ENCODE results near the gene LPCAT1. TPM values are rescaled to one million over a fixed set of nuclear protein-coding genes. Genes with fewer than 3 reads are reported as not detected.

Gene LPCAT1
- total RNA-seq, 2 donors from 2014 or later, result 78.5 to 124 TPM

DNA sequence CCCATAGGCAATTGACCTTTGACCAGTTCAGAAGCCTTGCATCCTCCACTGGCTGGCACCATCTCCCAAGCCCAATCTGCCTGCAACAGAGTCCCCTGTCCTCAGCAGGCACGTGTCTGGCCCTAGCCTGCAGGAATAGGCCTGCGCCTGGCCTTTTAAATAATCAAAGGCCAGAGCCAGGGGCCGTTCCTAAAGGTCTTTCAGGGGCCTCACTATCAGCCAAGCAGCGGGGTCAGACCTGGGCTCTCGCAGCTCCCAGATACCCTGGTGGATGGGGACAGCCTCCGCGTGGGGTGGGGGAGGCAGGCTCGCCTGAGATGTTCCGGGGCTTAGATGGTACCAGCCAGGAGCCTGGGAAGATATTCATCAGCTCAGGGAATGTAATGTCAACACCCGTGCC is 111.1 kb downstream of the LPCAT1 start:
- Mint-ChIP-seq H3K36me3 (ENCODE audit: low read depth) (no peaks in the 10 kb centered on the region), H3K4me1 (no peaks in the 10 kb centered on the region), H3K27ac (no peak overlapping the region), H3K27me3 (ENCODE audit: insufficient read depth) (no peaks in the 10 kb centered on the region), H3K4me3 (no peak overlapping the region), H3K9me3 (no peaks in the 10 kb centered on the region)
- Histone ChIP-seq H3K36me3 (ENCODE audit: control insufficient read depth, insufficient read depth, low read length) (no peaks in the 10 kb centered on the region), H3K4me3 (ENCODE audit: low read length) (no peak overlapping the region), H3K27ac (ENCODE audit: low read depth, low read length) (no peak overlapping the region), H3K4me1 (ENCODE audit: control insufficient read depth, insufficient read depth, low read length) (no peaks in the 10 kb centered on the region), H3K27me3 (ENCODE audit: control insufficient read depth, insufficient read depth, low read length, poor library complexity, severe bottlenecking) (no peaks in the 10 kb centered on the region), H3K9me3 (ENCODE audit: control insufficient read depth, low read length) (no peaks in the 10 kb centered on the region), H3K9ac (ENCODE audit: extremely low read depth, low read length, poor library complexity, severe bottlenecking) (no peak overlapping the region)
- TF ChIP-seq, protein P1, sequence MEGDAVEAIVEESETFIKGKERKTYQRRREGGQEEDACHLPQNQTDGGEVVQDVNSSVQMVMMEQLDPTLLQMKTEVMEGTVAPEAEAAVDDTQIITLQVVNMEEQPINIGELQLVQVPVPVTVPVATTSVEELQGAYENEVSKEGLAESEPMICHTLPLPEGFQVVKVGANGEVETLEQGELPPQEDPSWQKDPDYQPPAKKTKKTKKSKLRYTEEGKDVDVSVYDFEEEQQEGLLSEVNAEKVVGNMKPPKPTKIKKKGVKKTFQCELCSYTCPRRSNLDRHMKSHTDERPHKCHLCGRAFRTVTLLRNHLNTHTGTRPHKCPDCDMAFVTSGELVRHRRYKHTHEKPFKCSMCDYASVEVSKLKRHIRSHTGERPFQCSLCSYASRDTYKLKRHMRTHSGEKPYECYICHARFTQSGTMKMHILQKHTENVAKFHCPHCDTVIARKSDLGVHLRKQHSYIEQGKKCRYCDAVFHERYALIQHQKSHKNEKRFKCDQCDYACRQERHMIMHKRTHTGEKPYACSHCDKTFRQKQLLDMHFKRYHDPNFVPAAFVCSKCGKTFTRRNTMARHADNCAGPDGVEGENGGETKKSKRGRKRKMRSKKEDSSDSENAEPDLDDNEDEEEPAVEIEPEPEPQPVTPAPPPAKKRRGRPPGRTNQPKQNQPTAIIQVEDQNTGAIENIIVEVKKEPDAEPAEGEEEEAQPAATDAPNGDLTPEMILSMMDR (conservative IDR thresholded peaks at IDR 0.05), result no peak
- 73 to 81% methylated on average over 8 to 10 of the region's 10 CpGs for WGBS, 2 experiments (ENCODE audit: insufficient coverage in 1 of 2, insufficient read length in 1 of 2)
- no peak for DNase-seq

DNA sequence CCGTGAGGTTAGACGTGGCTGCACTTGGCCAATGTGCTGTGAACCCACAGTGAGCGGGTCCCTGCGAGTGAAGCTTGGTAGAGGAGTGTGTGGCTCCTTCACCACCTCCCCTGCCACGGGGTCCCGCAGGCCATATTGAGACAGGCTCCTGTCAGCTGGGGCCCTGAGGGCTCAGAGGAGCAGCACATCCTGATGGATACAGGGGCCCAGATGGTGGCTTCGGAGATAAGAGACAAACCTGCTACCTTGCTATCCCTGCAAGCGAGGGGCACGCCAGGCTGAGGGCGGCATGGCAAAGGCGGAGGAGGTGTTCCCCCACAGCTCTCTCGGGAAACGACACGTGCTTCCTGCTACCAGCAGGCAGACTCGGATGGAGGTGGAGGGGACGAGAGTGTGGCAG is 111.6 kb downstream of the LPCAT1 start:
- Histone ChIP-seq H3K9me3 (ENCODE audit: control insufficient read depth, low read length) (no peaks in the 10 kb centered on the region), H3K4me3 (ENCODE audit: low read length) (no peak overlapping the region)
- H3K27me3 Mint-ChIP-seq (ENCODE audit: insufficient read depth), result no peaks in the 10 kb centered on the region

More for the DNA sequence above, 111.6 kb downstream of the LPCAT1 start:
- WGBS, 2 experiments (ENCODE audit: insufficient coverage in 1 of 2, insufficient read length in 1 of 2), result 80 to 89% methylated on average over 16 of the region's 16 CpGs
- no peak overlapping the region for H3K9ac ChIP-seq (ENCODE audit: extremely low read depth, low read length, poor library complexity, severe bottlenecking)
- no peak for DNase-seq
- TF ChIP-seq, protein P1 (conservative IDR thresholded peaks at IDR 0.05), result no peak
- H3K27ac ChIP-seq (ENCODE audit: low read depth, low read length), result no peak overlapping the region
- no peaks in the 10 kb centered on the region for H3K4me1 ChIP-seq (ENCODE audit: control insufficient read depth, insufficient read depth, low read length)
- no peaks in the 10 kb centered on the region for H3K36me3 Mint-ChIP-seq (ENCODE audit: low read depth)
- H3K36me3 ChIP-seq (ENCODE audit: control insufficient read depth, insufficient read depth, low read length), result no peaks in the 10 kb centered on the region
- H3K9me3 Mint-ChIP-seq, result no peaks in the 10 kb centered on the region
- H3K27ac Mint-ChIP-seq, result no peak overlapping the region
- no peaks in the 10 kb centered on the region for H3K27me3 ChIP-seq (ENCODE audit: control insufficient read depth, insufficient read depth, low read length, poor library complexity, severe bottlenecking)
- no peaks in the 10 kb centered on the region for H3K4me1 Mint-ChIP-seq
- H3K4me3 Mint-ChIP-seq, result no peak overlapping the region

Small RNA genes lying within 50 kb of the gene (microRNA-seq; reads per million reads assigned to microRNA genes)
- gene MIR6075 (ENCODE audit: borderline microRNAs expressed), result not detected

Other genes with a start within 250 kb of the LPCAT1 start
- gene TERT, start 228.9 kb downstream of the LPCAT1 start, total RNA-seq, result 1 to 10 TPM; 7.1 to 9.8 TPM
- gene CLPTM1L, start 178.9 kb downstream of the LPCAT1 start, total RNA-seq, result 10 to 100 TPM; 68.0 to 89.4 TPM
- gene SLC6A3, start 78.5 kb downstream of the LPCAT1 start, total RNA-seq, result under 1 TPM in 1 of 2 donors, not detected in 1; 0.18 TPM

Data from endodermal cell (in vitro differentiated cells).